Endodermal cell (in vitro differentiated cells): ENCODE measurements around the gene HOXA5. TPM values are rescaled to one million over a fixed set of nuclear protein-coding genes. Genes with fewer than 3 reads are reported as not detected.

ENCODE experiments used
- DNase-seq: peaks from one replicate; pipeline ENCODE4 v3.0.0-alpha.2; 2017
- H3K27ac ChIP-seq: 2 replicates; pipeline ENCODE4 v1.5.1; 2013; ENCODE audit warnings: mild to moderate bottlenecking, low read depth, low read length, moderate library complexity
- H3K27me3 ChIP-seq: 2 replicates; pipeline ENCODE4 v1.6.1; 2013; ENCODE audit warnings: mild to moderate bottlenecking, low read length, moderate library complexity; ENCODE audit not compliant: insufficient read depth, control insufficient read depth, poor library complexity, severe bottlenecking
- H3K36me3 ChIP-seq: 2 replicates; pipeline ENCODE4 v1.7.0; 2013; ENCODE audit warnings: mild to moderate bottlenecking, low read length, moderate library complexity; ENCODE audit not compliant: control insufficient read depth, insufficient read depth
- H3K4me1 ChIP-seq: one replicate; pipeline ENCODE4 v1.7.0; 2013; ENCODE audit warnings: low read length; ENCODE audit not compliant: control insufficient read depth, insufficient read depth
- H3K4me3 ChIP-seq: 2 replicates; pipeline ENCODE4 v1.5.1; 2013; ENCODE audit warnings: mild to moderate bottlenecking, low read length, moderate library complexity
- H3K9ac ChIP-seq: 2 replicates; pipeline ENCODE4 v1.6.1; 2013; ENCODE audit warnings: mild to moderate bottlenecking, low read length, moderate library complexity; ENCODE audit not compliant: poor library complexity, severe bottlenecking; ENCODE audit errors: extremely low read depth
- H3K9me3 ChIP-seq: 2 replicates; pipeline ENCODE4 v1.6.1; 2013; ENCODE audit warnings: mild to moderate bottlenecking, low read length, moderate library complexity; ENCODE audit not compliant: control insufficient read depth
- H3K27ac Mint-ChIP-seq: 2 replicates; pipeline ENCODE4 v1.8.0; 2020; ENCODE audit warnings: mixed read lengths
- H3K27me3 Mint-ChIP-seq: 2 replicates; pipeline ENCODE4 v1.8.0; 2021; ENCODE audit warnings: mild to moderate bottlenecking, mixed read lengths; ENCODE audit not compliant: insufficient read depth
- H3K36me3 Mint-ChIP-seq: 2 replicates; pipeline ENCODE4 v1.8.0; 2020; ENCODE audit warnings: low read depth, mixed read lengths
- H3K4me1 Mint-ChIP-seq: 2 replicates; pipeline ENCODE4 v1.8.0; 2020; ENCODE audit warnings: mixed read lengths
- H3K4me3 Mint-ChIP-seq: 2 replicates; pipeline ENCODE4 v1.8.0; 2020; ENCODE audit warnings: mild to moderate bottlenecking, moderate library complexity, mixed read lengths
- H3K9me3 Mint-ChIP-seq: 2 replicates; pipeline ENCODE4 v1.8.0; 2020; ENCODE audit warnings: mild to moderate bottlenecking, mixed read lengths
- CTCF ChIP-seq: fragments of 200-600 bp; sonication (generic); conservative IDR thresholded peaks from 2 replicates; pipeline ENCODE4 v1.5.0; 2021; ENCODE audit warnings: antibody characterized with exemption, mild to moderate bottlenecking
- WGBS, 2 experiments: methylation state at CpG; one replicate each; pipeline versions ENCODE4 v1.1.5 to v1.1.7; 2013; ENCODE audit warnings: missing lambda C conversion rate in 2 of 2, mixed read lengths in 1 of 2; ENCODE audit not compliant: insufficient coverage in 1 of 2, insufficient read length in 1 of 2; 5-methylcytosine and 5-hydroxymethylcytosine counted together
- total RNA-seq, 2 donors: library from RNA; stranded (reverse); fragmentation: NEBNext Ultra II Directional in 1 of 2; extraction: Animal tissue kit (Norgen Biotek cat#: 25700) in 1 of 2; gene quantifications; 2 replicates in 1 of 2; 3 replicates in 1 of 2; pipeline ENCODE4 v1.2.1, GENCODE V29; 2021

HOXA5 gene
- total RNA-seq, 2 donors from 2014 or later, result not detected

- no peak overlapping the region for H3K27ac ChIP-seq
- peaks cover 11% of the 10 kb centered on the region for H3K9me3 ChIP-seq
- H3K4me3 ChIP-seq, result no peak overlapping the region
- TF ChIP-seq CTCF, result no peak
- Mint-ChIP-seq H3K9me3 (peaks cover 6% of the 10 kb centered on the region), H3K4me1 (peaks cover 10% of the 10 kb centered on the region), H3K27me3 (peaks cover 97% of the 10 kb centered on the region), H3K4me3 (no peak overlapping the region), H3K27ac (no peak overlapping the region), H3K36me3 (no peaks in the 10 kb centered on the region)
- H3K9ac ChIP-seq, result no peak overlapping the region
- H3K27me3 ChIP-seq, result peaks cover 100% of the 10 kb centered on the region
- peaks cover under 1% of the 10 kb centered on the region for H3K4me1 ChIP-seq
- H3K36me3 ChIP-seq, result no peaks in the 10 kb centered on the region
- WGBS, 2 experiments, result 18 to 32% methylated on average over 8 to 12 of the region's 12 CpGs
- DNase-seq, result peak; percentile 72
Observed at GRCh38 chr7:27174874-27175625, 31.6 kb upstream of the HOXA5 start.

- no peak within 1 kb of the TSS for H3K9ac ChIP-seq
- peaks cover 3% of the 10 kb centered on the region for H3K4me1 Mint-ChIP-seq
- peaks cover 97% of the 10 kb centered on the region for H3K27me3 Mint-ChIP-seq
- WGBS, 2 experiments, result 8 to 10% methylated on average over 33 to 82 of the region's 82 CpGs
- H3K27ac Mint-ChIP-seq, result no peak within 1 kb of the TSS
- peaks cover 1% of the 10 kb centered on the region for H3K9me3 Mint-ChIP-seq
- peaks cover 11% of the 10 kb centered on the region for H3K9me3 ChIP-seq
- H3K36me3 ChIP-seq, result no peaks in the 10 kb centered on the region
- DNase-seq, result peak; percentile 73
- H3K4me3 Mint-ChIP-seq, result no peak within 1 kb of the TSS
- no peak for TF ChIP-seq CTCF
- H3K27ac ChIP-seq, result no peak within 1 kb of the TSS
- no peaks in the 10 kb centered on the region for H3K4me1 ChIP-seq
- H3K27me3 ChIP-seq, result peaks cover 100% of the 10 kb centered on the region
- H3K4me3 ChIP-seq, result no peak within 1 kb of the TSS
- H3K36me3 Mint-ChIP-seq, result no peaks in the 10 kb centered on the region
Observed at GRCh38 chr7:27173956-27174873, 30.7 kb upstream of the HOXA5 start, which contains the start of gene HOXA10. Gene HOXA10, minus strand, starts transcription at chr7:27174320. Its CDS starts 14 bp downstream, at chr7:27174306.

DNA sequence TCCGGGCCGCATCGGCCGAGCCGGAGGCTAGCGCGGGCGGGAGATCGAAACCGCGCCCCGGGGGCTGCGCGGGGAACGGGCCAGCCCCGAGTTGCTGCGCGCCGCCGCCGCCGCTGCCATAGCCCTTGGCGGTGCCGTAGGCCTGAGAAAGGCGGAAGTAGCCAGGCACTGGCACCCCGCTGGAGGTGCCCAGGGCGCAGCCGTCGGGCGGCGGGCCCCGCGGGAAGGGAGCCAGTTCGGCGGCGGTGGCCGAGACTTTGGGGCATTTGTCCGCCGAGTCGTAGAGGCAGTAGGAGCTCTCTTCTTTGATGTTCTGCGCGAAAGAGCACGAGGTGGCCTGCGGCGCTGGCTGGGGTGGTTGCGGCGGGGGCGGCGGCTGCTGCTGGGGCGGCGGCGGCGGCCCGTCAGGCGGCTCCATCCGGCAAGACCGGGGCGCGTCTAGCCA, 30.1 kb upstream of the HOXA5 start:
- Mint-ChIP-seq H3K27me3 (peaks cover 97% of the 10 kb centered on the region), H3K27ac (no peak overlapping the region), H3K4me1 (no peaks in the 10 kb centered on the region), H3K9me3 (peaks cover 1% of the 10 kb centered on the region), H3K36me3 (no peaks in the 10 kb centered on the region), H3K4me3 (no peak overlapping the region)
- H3K4me1 ChIP-seq, result no peaks in the 10 kb centered on the region
- H3K9ac ChIP-seq, result no peak overlapping the region
- peaks cover 100% of the 10 kb centered on the region for H3K27me3 ChIP-seq
- no peaks in the 10 kb centered on the region for H3K36me3 ChIP-seq
- 2 to 3% methylated on average over 7 to 59 of the region's 59 CpGs for WGBS, 2 experiments
- no peak overlapping the region for H3K4me3 ChIP-seq
- no peak overlapping the region for H3K27ac ChIP-seq
- peaks cover 11% of the 10 kb centered on the region for H3K9me3 ChIP-seq
- TF ChIP-seq CTCF, result no peak
- DNase-seq, result peak; percentile 68
